ENCODE data around the gene PHACTR4. TPM values are rescaled to one million over a fixed set of nuclear protein-coding genes. Genes with fewer than 3 reads are reported as not detected.

Gene PHACTR4
- total and polyA plus RNA-seq, 10 of the 15 experiments (the other 5 are each of a cell fraction or from before 2014, with no cell fraction given), result 8.9 to 34.2 (median 12.5) TPM

DNA sequence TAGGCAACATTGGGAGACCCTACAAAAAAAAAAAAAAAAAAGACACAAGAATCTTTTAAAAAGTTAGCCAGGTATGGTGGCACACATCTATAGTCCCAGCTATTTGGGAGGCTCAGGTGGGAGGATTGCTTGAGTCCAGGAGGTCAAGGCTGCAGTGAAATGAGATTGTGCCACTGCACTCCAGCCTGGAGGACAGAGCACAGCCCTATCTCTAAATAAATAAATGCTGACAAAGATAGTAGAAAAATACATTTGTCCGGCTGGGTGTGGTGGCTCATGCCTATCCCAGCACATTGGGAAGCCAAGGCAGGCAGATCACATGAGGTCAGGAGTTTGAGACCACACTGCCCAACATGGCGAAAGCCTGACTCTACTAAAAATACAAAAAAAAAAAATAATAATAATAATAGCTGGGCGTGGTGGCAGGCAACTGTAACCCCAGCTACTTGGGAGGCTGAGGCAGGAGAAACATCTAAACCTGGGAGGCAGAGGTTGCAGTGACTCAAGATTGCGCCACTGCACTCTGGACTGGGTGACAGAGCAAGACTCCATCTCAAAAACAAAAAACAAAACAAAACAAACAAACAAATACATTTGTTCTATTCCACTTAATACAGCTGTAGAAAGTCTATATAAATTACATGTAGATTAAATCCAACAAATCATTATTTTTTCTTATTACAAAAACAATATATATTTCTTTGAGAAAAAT, 48.5 kb downstream of the PHACTR4 start:
- Histone ChIP-seq H3K4me1 (ENCODE audit: control insufficient read depth, insufficient read depth, low read length) (peaks cover 7% of the 10 kb centered on the region), H3K9ac (ENCODE audit: control insufficient read depth, insufficient read depth, low read length) (peak overlapping the region; percentile 14; the same call in 1 of the 2 replicates), H4K20me1 (ENCODE audit: control insufficient read depth, insufficient read depth) (no peaks in the 10 kb centered on the region), H3K36me3 (ENCODE audit: control insufficient read depth in 2 of 2, insufficient read depth in 2 of 2, low read length in 1 of 2) (no peaks in the 10 kb centered on the region; a peak in 3 of 4 replicates), H3K27me3 (replicated peaks in 1 of 2; ENCODE audit: control insufficient read depth in 2 of 2, insufficient read depth in 2 of 2, low read length in 1 of 2) (no peaks in the 10 kb centered on the region), H3K4me3 (peak overlapping the region; percentile 48; the same call in 1 of the 2 replicates), H3K79me2 (ENCODE audit: control insufficient read depth, insufficient read depth, low read length) (peaks cover 2% of the 10 kb centered on the region), H3K4me2 (ENCODE audit: control insufficient read depth, insufficient read depth) (peak overlapping the region; percentile 23), H3K27ac (ENCODE audit: control insufficient read depth, insufficient read depth) (peak overlapping the region; percentile 50; the same call in 1 of the 2 replicates), H3K9me3 (replicated peaks; ENCODE audit: control insufficient read depth, insufficient read depth, low read length) (no peaks in the 10 kb centered on the region), H2AFZ (ENCODE audit: control insufficient read depth, low read depth, low read length) (no peak overlapping the region)
- ChIA-PET CTCF (interaction anchor here (0.7 to 1.6 kb wide), 3 partner anchors 18 to 184 kb away, joined by 3 to 5 read pairs (median 5); no protein-coding TSS in a partner anchor), POLR2A (interaction anchor here (0.6 to 1.2 kb wide), 2 partner anchors 18 to 149 kb away, joined by 3 to 5 read pairs; no protein-coding TSS in a partner anchor), RAD21 (ENCODE audit: unreplicated experiment) (interaction anchor here (0.7 to 1.3 kb wide), 5 partner anchors 18 to 459 kb away, joined by 3 to 5 read pairs (median 3); no protein-coding TSS in a partner anchor), SMC1A (ENCODE audit: uncharacterized antibody, unreplicated experiment) (interaction anchor here (0.6 to 1.9 kb wide), 12 partner anchors 9 to 185 kb away, joined by 3 to 7 read pairs (median 3); no protein-coding TSS in a partner anchor)
- BruUV-seq (replicated peaks), result no TSS peak
- ATAC-seq (peak; percentile 24), DNase-seq (ENCODE audit: low read depth, low spot score) (no peak), FAIRE-seq (peak; percentile 57)
- in situ Hi-C loops (cut with MboI), result no loop called here
- intact Hi-C loops (cut with micrococcal nuclease; ENCODE audit: unreplicated experiment), result loop anchor here (5.0 kb wide), 1 partner anchor 99 kb away; no protein-coding TSS in a partner anchor
- TF ChIP-seq MEF2B (IDR thresholded peaks at IDR 0.05; ENCODE audit: partially characterized antibody, poor library complexity, severe bottlenecking) (no peak), POU2F2 (IDR thresholded peaks at IDR 0.05; ENCODE audit: borderline replicate concordance, low read depth, low read length) (no peak), NR2C1 (IDR thresholded peaks at IDR 0.05) (no peak), WRNIP1 (IDR thresholded peaks at IDR 0.05; ENCODE audit: borderline replicate concordance, low read depth, low read length) (no peak)
- TF ChIP-seq, protein P1, sequence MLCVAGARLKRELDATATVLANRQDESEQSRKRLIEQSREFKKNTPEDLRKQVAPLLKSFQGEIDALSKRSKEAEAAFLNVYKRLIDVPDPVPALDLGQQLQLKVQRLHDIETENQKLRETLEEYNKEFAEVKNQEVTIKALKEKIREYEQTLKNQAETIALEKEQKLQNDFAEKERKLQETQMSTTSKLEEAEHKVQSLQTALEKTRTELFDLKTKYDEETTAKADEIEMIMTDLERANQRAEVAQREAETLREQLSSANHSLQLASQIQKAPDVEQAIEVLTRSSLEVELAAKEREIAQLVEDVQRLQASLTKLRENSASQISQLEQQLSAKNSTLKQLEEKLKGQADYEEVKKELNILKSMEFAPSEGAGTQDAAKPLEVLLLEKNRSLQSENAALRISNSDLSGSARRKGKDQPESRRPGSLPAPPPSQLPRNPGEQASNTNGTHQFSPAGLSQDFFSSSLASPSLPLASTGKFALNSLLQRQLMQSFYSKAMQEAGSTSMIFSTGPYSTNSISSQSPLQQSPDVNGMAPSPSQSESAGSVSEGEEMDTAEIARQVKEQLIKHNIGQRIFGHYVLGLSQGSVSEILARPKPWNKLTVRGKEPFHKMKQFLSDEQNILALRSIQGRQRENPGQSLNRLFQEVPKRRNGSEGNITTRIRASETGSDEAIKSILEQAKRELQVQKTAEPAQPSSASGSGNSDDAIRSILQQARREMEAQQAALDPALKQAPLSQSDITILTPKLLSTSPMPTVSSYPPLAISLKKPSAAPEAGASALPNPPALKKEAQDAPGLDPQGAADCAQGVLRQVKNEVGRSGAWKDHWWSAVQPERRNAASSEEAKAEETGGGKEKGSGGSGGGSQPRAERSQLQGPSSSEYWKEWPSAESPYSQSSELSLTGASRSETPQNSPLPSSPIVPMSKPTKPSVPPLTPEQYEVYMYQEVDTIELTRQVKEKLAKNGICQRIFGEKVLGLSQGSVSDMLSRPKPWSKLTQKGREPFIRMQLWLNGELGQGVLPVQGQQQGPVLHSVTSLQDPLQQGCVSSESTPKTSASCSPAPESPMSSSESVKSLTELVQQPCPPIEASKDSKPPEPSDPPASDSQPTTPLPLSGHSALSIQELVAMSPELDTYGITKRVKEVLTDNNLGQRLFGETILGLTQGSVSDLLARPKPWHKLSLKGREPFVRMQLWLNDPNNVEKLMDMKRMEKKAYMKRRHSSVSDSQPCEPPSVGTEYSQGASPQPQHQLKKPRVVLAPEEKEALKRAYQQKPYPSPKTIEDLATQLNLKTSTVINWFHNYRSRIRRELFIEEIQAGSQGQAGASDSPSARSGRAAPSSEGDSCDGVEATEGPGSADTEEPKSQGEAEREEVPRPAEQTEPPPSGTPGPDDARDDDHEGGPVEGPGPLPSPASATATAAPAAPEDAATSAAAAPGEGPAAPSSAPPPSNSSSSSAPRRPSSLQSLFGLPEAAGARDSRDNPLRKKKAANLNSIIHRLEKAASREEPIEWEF (IDR thresholded peaks at IDR 0.05; ENCODE audit: insufficient replicate concordance, low read depth, low read length), result no peak
- WGBS (ENCODE audit: insufficient coverage, insufficient replicate concordance, low lambda C conversion rate, missing lambda C conversion rate), result 83% methylated on average over 4 of the region's 4 CpGs
